GM18508 (cell line): ENCODE measurements around the gene DNAJC7.

ENCODE experiments used
- ATAC-seq: cut with Tn5 transposase; IDR thresholded peaks from one replicate; pipeline ENCODE4 v1.9.1; 2021; ENCODE audit warnings: moderate number of reproducible peaks; ENCODE audit not compliant: insufficient read depth, unreplicated experiment

DNAJC7 gene

GRCh38 chr17:42016941-42017865, at the start of gene DNAJC7:
TSS of gene DNAJC7 (minus strand) at chr17:42017439. CDS start at chr17:42017416, 23 bp downstream.
- no peak for ATAC-seq

- ATAC-seq = no peak
Observed at GRCh38 chr17:42065201-42065600, 48.0 kb upstream of the DNAJC7 start.

- no peak for ATAC-seq
Observed at GRCh38 chr17:42062681-42063080, 45.4 kb upstream of the DNAJC7 start.

- ATAC-seq = no peak
Observed at GRCh38 chr17:42061646-42062487, 44.6 kb upstream of the DNAJC7 start.

GRCh38 chr17:42060231-42060630, 43.0 kb upstream of the DNAJC7 start:
- no peak for ATAC-seq

- ATAC-seq = no peak
Observed at GRCh38 chr17:42059815-42060214, 42.6 kb upstream of the DNAJC7 start.

GRCh38 chr17:42058063-42058462, 40.8 kb upstream of the DNAJC7 start:
- ATAC-seq = no peak

- ATAC-seq = no peak
Observed at GRCh38 chr17:42056635-42057034, 39.4 kb upstream of the DNAJC7 start.

GRCh38 chr17:42055496-42055895, 38.3 kb upstream of the DNAJC7 start:
- ATAC-seq = no peak

- no peak for ATAC-seq
Observed at GRCh38 chr17:42055027-42055426, 37.8 kb upstream of the DNAJC7 start.

- no peak for ATAC-seq
Observed at GRCh38 chr17:42053731-42054500, 36.7 kb upstream of the DNAJC7 start.

GRCh38 chr17:42052346-42052877, 35.2 kb upstream of the DNAJC7 start:
- ATAC-seq = no peak

GRCh38 chr17:42051645-42052044, 34.4 kb upstream of the DNAJC7 start:
- no peak for ATAC-seq

- no peak for ATAC-seq
Observed at GRCh38 chr17:42051013-42051400, 33.8 kb upstream of the DNAJC7 start.

- no peak for ATAC-seq
Observed at GRCh38 chr17:42050393-42051012, 33.3 kb upstream of the DNAJC7 start, which contains the start of gene C17orf113. TSS of gene C17orf113 (minus strand) at chr17:42050601. CDS start at chr17:42043376, 7,225 bp downstream.

GRCh38 chr17:42049834-42050392, 32.7 kb upstream of the DNAJC7 start:
- no peak for ATAC-seq

- ATAC-seq = no peak
Observed at GRCh38 chr17:42047343-42047742, 30.1 kb upstream of the DNAJC7 start.

GRCh38 chr17:42045719-42046118, 28.5 kb upstream of the DNAJC7 start:
- ATAC-seq = no peak

GRCh38 chr17:42042598-42043319, 25.5 kb upstream of the DNAJC7 start:
- no peak for ATAC-seq
